Measurements from ENCODE around the gene RAVER1. TPM values are rescaled to one million over a fixed set of nuclear protein-coding genes. Genes with fewer than 3 reads are reported as not detected.
"Not testable (repeated sequence)": the region's sequence is repeated elsewhere in the genome, so short reads cannot be mapped to it uniquely, and the experiment has no call there.

RAVER1 gene
- total RNA-seq, result 13.3 and 30.9 TPM in 2 replicates

GRCh38 chr19:10332965-10333757, at the start of gene RAVER1:
Gene RAVER1 (minus strand): TSS chr19:10333529. CDS start chr19:10333507, 22 bp downstream.
- DNase-seq, result peak; percentile 99

- not testable (repeated sequence) for DNase-seq
Measured at GRCh38 chr19:10383223-10383499, 49.8 kb upstream of the RAVER1 start.

- peak; percentile 99 for DNase-seq
Measured at GRCh38 chr19:10380313-10381102, 47.2 kb upstream of the RAVER1 start, which contains the start of gene TYK2. Gene TYK2 (minus strand): TSS chr19:10380572. CDS start chr19:10378406, 2,166 bp downstream.

- peak; percentile 17 for DNase-seq
Measured at GRCh38 chr19:10379880-10380312, 46.6 kb upstream of the RAVER1 start.

- no peak for DNase-seq
Measured at GRCh38 chr19:10378124-10378523, 44.8 kb upstream of the RAVER1 start.

- not testable (repeated sequence) for DNase-seq
Measured at GRCh38 chr19:10377140-10377640, 43.9 kb upstream of the RAVER1 start.

- DNase-seq, result no peak
Measured at GRCh38 chr19:10374931-10375330, 41.6 kb upstream of the RAVER1 start.

- no peak for DNase-seq
Measured at GRCh38 chr19:10372690-10373089, 39.4 kb upstream of the RAVER1 start.

- DNase-seq, result no peak
Measured at GRCh38 chr19:10368101-10368803, 34.9 kb upstream of the RAVER1 start.

- not testable (repeated sequence) for DNase-seq
Measured at GRCh38 chr19:10366950-10367512, 33.7 kb upstream of the RAVER1 start.

GRCh38 chr19:10365518-10365917, 32.2 kb upstream of the RAVER1 start:
- DNase-seq, result no peak

- no peak for DNase-seq
Measured at GRCh38 chr19:10364644-10365043, 31.3 kb upstream of the RAVER1 start.

GRCh38 chr19:10363789-10364281, 30.5 kb upstream of the RAVER1 start:
- DNase-seq, result no peak

GRCh38 chr19:10362259-10362658, 28.9 kb upstream of the RAVER1 start:
- DNase-seq, result no peak

GRCh38 chr19:10361569-10362011, 28.3 kb upstream of the RAVER1 start:
- DNase-seq, result no peak

- DNase-seq, result no peak
Measured at GRCh38 chr19:10356431-10356830, 23.1 kb upstream of the RAVER1 start.

- peak; percentile 28 for DNase-seq
Measured at GRCh38 chr19:10353793-10354391, 20.6 kb upstream of the RAVER1 start.

GRCh38 chr19:10352764-10353671, 19.7 kb upstream of the RAVER1 start:
- no peak for DNase-seq

GRCh38 chr19:10346509-10346908, 13.2 kb upstream of the RAVER1 start:
- no peak for DNase-seq

GRCh38 chr19:10344780-10345179, 11.5 kb upstream of the RAVER1 start:
- DNase-seq, result no peak

GRCh38 chr19:10343495-10343894, 10.2 kb upstream of the RAVER1 start:
- no peak for DNase-seq
